Measurements from ENCODE around the gene ZNF362. TPM values are rescaled to one million over a fixed set of nuclear protein-coding genes. Genes with fewer than 3 reads are reported as not detected.
A peak's percentile ranks its signal among the peaks of the same experiment; 100 is the strongest.

Gene ZNF362
- total RNA-seq, 1 donor from 2014 or later: 85.0 TPM

DNA sequence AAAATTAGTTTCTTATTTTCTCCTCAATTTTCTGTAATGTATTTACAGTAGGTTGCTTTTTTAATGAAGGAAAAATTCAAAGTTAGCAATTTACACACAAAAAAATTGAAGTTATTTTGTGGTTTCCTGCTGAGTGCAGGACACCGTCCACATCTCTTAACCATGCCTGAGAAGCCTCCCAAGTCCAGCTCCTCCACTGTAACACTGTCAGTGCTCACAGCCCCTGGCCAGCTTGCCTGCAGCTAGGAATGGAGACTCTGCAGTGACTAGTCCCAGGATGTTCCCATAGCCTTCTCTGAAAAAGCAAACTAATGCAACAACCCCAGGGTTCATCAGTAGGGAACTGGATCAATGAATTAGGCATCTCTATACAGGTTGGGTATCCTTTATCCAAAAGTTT is 61.1 kb downstream of the ZNF362 start:
- H3K27me3 Mint-ChIP-seq (ENCODE audit: low read depth): no peaks in the 10 kb centered on the region
- peaks cover 15% of the 10 kb centered on the region for H3K4me1 Mint-ChIP-seq (ENCODE audit: low read depth)
- H3K9me3 Mint-ChIP-seq (ENCODE audit: low read depth): no peaks in the 10 kb centered on the region
- TF ChIP-seq, protein P1, sequence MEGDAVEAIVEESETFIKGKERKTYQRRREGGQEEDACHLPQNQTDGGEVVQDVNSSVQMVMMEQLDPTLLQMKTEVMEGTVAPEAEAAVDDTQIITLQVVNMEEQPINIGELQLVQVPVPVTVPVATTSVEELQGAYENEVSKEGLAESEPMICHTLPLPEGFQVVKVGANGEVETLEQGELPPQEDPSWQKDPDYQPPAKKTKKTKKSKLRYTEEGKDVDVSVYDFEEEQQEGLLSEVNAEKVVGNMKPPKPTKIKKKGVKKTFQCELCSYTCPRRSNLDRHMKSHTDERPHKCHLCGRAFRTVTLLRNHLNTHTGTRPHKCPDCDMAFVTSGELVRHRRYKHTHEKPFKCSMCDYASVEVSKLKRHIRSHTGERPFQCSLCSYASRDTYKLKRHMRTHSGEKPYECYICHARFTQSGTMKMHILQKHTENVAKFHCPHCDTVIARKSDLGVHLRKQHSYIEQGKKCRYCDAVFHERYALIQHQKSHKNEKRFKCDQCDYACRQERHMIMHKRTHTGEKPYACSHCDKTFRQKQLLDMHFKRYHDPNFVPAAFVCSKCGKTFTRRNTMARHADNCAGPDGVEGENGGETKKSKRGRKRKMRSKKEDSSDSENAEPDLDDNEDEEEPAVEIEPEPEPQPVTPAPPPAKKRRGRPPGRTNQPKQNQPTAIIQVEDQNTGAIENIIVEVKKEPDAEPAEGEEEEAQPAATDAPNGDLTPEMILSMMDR (IDR thresholded peaks at IDR 0.05): no peak
- no peak overlapping the region for H3K4me3 Mint-ChIP-seq (ENCODE audit: unreplicated experiment)
- DNase-seq (ENCODE audit: low spot score): peak; percentile 39
- H3K27ac Mint-ChIP-seq (ENCODE audit: unreplicated experiment): no peak overlapping the region
- peaks cover 8% of the 10 kb centered on the region for H3K36me3 Mint-ChIP-seq (ENCODE audit: low read depth)

DNA sequence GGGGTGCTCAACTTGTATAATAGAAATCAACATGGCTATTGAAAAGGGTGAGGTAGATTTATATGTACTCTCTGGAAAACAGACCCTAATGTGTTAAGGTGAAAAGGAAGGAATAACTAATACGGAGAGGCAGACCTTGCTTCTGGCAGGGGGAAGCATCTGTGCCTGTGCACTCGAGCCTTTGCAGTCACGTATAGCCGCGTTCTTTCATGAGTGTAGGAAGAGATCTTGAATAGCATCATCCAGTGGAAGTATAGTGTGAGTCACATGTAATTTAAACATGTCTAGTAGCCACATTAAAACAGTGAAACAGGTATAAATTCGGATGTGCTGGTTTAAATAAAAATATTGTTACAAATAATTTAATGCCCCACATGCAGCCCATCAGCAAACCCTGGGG is 61.7 kb downstream of the ZNF362 start:
- DNase-seq (ENCODE audit: low spot score): no peak
- Mint-ChIP-seq H3K36me3 (ENCODE audit: low read depth) (peaks cover 9% of the 10 kb centered on the region), H3K4me1 (ENCODE audit: low read depth) (peaks cover 15% of the 10 kb centered on the region), H3K27ac (ENCODE audit: unreplicated experiment) (peak overlapping the region; percentile 15), H3K4me3 (ENCODE audit: unreplicated experiment) (no peak overlapping the region), H3K9me3 (ENCODE audit: low read depth) (no peaks in the 10 kb centered on the region), H3K27me3 (ENCODE audit: low read depth) (no peaks in the 10 kb centered on the region)
- TF ChIP-seq, protein P1 (IDR thresholded peaks at IDR 0.05): no peak

DNA sequence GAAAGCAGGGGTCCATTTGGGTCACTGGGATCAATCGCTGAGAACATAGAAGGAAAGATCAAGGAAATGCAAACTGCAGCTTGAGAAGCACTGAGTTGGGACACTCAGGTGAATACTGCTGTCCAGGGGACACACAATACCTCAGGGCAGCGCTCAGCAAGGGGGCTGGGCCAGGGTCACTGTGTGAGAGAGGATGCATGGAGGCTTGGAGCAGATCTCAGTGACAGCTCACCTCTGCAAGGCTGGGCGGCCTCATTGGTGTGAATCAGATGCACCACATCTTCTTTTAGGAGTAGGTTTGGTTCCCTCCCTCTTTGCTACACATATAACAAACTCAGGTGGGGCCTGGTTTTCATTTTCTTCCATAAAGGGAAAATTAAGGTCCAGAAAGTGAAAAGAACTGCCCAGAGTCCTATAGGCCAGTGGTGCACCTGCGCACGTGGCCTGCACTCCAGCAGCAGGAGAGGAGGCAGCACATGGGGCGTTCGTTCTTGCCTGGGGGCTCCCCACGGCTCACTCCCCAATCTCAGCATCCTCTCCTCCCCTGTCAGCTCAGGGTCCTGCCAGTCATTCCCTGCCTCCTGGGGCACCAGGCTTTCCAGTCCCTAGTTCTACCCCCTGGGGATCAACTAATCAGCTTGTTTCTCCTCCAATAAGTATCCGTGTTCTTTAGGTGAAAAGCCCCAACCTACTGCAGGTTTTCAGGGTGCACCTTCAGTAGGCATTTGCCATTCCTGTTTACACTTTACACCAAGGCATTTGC is 63.1 kb downstream of the ZNF362 start:
- Mint-ChIP-seq H3K9me3 (ENCODE audit: low read depth) (no peaks in the 10 kb centered on the region), H3K4me1 (ENCODE audit: low read depth) (peaks cover 15% of the 10 kb centered on the region), H3K4me3 (ENCODE audit: unreplicated experiment) (no peak overlapping the region), H3K27ac (ENCODE audit: unreplicated experiment) (no peak overlapping the region), H3K36me3 (ENCODE audit: low read depth) (peaks cover 17% of the 10 kb centered on the region), H3K27me3 (ENCODE audit: low read depth) (no peaks in the 10 kb centered on the region)
- TF ChIP-seq, protein P1 (IDR thresholded peaks at IDR 0.05): no peak
- DNase-seq (ENCODE audit: low spot score): peak; percentile 68

DNA sequence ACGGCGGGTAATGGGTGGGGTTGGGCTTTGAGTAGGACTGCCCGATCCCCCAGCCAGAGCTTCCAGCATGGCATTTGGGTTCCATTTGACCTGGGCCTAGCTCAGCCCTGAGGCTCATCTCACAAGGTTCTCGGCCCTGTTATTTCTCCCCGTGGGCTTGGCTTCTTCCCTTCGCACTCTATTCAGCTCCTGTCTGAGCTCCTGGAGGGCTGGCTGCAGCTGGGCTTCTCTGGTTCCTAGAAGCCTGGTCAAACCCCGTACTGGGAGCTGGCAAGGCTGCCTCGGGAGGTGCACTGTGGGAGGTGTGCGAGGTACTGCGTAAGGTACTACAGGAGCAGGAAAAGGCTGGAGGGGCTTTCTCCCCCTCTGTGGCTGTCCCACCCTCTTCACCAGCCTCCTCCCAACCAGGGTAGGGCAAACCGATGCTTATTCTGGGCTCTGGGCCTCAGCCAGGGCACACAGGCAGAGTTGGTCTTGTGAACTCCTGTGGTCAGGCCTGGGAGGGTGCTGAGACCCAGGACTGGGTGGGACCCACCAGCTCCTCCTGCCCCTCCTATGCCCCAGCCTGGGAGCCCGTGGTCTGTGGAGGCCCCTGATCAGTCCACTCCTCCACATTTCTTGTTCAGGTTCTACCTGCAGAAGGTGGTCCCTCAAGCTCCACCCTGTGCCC is 63.8 kb downstream of the ZNF362 start:
- DNase-seq (ENCODE audit: low spot score): peak; percentile 81
- H3K27ac Mint-ChIP-seq (ENCODE audit: unreplicated experiment): peak overlapping the region; percentile 57

DNA sequence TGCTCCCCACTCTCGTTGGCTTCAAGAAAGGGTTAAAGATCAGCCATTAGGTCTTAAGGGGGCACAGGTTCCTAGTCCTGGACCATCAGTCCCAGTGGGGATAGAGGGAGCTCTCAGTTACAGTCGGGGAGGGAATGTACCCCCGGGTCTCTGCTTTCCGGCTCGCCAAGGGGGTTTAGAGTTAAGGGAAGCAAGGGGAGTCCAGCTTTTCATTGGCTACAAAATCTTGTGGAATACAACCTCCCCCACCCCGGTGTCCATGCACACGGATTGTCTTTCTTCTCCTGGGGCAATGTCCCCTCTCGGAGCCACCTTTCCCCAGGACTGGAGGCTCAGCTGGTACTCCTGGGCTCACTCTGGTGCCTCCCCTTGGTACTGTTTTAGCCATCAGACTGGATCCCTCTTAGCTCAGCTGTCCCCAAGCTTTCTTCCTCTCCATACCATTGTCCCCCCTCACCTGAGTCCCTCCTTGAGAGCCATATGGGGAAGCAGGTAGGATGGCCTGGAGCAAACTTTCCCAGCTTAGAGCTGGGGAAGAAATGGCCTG is 64.4 kb downstream of the ZNF362 start, which contains the start of gene A3GALT2:
Gene A3GALT2 (minus strand): TSS at position 480 of the 547 bp plus-strand sequence. CDS start 0 bp downstream, at position 480.
- DNase-seq (ENCODE audit: low spot score): peak; percentile 55
- H3K27ac Mint-ChIP-seq (ENCODE audit: unreplicated experiment): peak within 1 kb of the TSS; percentile 57

More for the DNA sequence above, 63.8 kb downstream of the ZNF362 start:
- Mint-ChIP-seq H3K27me3 (ENCODE audit: low read depth) (no peaks in the 10 kb centered on the region), H3K9me3 (ENCODE audit: low read depth) (no peaks in the 10 kb centered on the region), H3K4me1 (ENCODE audit: low read depth) (peaks cover 15% of the 10 kb centered on the region), H3K4me3 (ENCODE audit: unreplicated experiment) (no peak overlapping the region), H3K36me3 (ENCODE audit: low read depth) (peaks cover 18% of the 10 kb centered on the region)
- TF ChIP-seq, protein P1 (IDR thresholded peaks at IDR 0.05): no peak

More for the DNA sequence above, 64.4 kb downstream of the ZNF362 start, which contains the start of gene A3GALT2:
- Mint-ChIP-seq H3K4me3 (ENCODE audit: unreplicated experiment) (no peak within 1 kb of the TSS), H3K9me3 (ENCODE audit: low read depth) (no peaks in the 10 kb centered on the region), H3K27me3 (ENCODE audit: low read depth) (no peaks in the 10 kb centered on the region), H3K4me1 (ENCODE audit: low read depth) (peaks cover 15% of the 10 kb centered on the region), H3K36me3 (ENCODE audit: low read depth) (peaks cover 21% of the 10 kb centered on the region)
- TF ChIP-seq, protein P1 (IDR thresholded peaks at IDR 0.05): no peak
